WTC11 (cell line): ENCODE measurements around the gene CRIP2. TPM values are rescaled to one million over a fixed set of nuclear protein-coding genes. Genes with fewer than 3 reads are reported as not detected.

Experiments
- ATAC-seq: fragments of 200-7000 bp; cut with Tn5 transposase; 2 replicates; pipeline ENCODE4 v1.10.0; 2021; ENCODE audit warnings: mild to moderate bottlenecking, moderate library complexity
- CTCF ChIA-PET: fragments of 300-600 bp; sonication (Branson Sonifier 250); formaldehyde crosslinking; loops from one replicate; lab custom pipeline; 2021; ENCODE audit warnings: antibody characterized with exemption; lab: Charles Lee
- POLR2A ChIA-PET: fragments of 350-600 bp; sonication (Branson Sonifier 250); formaldehyde crosslinking; loops from one replicate; lab custom pipeline; 2021; ENCODE audit warnings: antibody characterized with exemption; lab: Charles Lee
- DNase-seq: peaks from one replicate; pipeline ENCODE4 v3.0.0; 2021; ENCODE audit warnings: low spot score
- H3K27ac Mint-ChIP-seq: 2 replicates; pipeline ENCODE4 v1.8.0; 2021; ENCODE audit warnings: mixed read lengths
- H3K27me3 Mint-ChIP-seq: 2 replicates; pipeline ENCODE4 v1.8.0; 2021; ENCODE audit warnings: low read depth, mild to moderate bottlenecking, moderate library complexity, mixed read lengths
- H3K36me3 Mint-ChIP-seq: 2 replicates; pipeline ENCODE4 v1.8.0; 2021; ENCODE audit warnings: mixed read lengths
- H3K4me1 Mint-ChIP-seq: 2 replicates; pipeline ENCODE4 v1.8.0; 2022; ENCODE audit warnings: mixed read lengths
- H3K4me3 Mint-ChIP-seq: 2 replicates; pipeline ENCODE4 v1.8.0; 2021; ENCODE audit warnings: mild to moderate bottlenecking, moderate library complexity, mixed read lengths
- H3K9me3 Mint-ChIP-seq: 2 replicates; pipeline ENCODE4 v1.8.0; 2021; ENCODE audit warnings: mixed read lengths
- EMX1 ChIP-seq: fragments of 250-450 bp; sonication (Bioruptor Pico); IDR thresholded peaks from 2 replicates; pipeline ENCODE4 v1.8.0; 2021; ENCODE audit warnings: mild to moderate bottlenecking
- ETV6 ChIP-seq: sonication (generic); formaldehyde crosslinking; IDR thresholded peaks from 2 replicates; pipeline ENCODE4 v1.8.1; 2022; ENCODE audit warnings: mild to moderate bottlenecking, missing genetic modification reagents
- FOXK1 ChIP-seq: sonication (generic); formaldehyde crosslinking; IDR thresholded peaks from 2 replicates; pipeline ENCODE4 v1.8.0; 2022; ENCODE audit warnings: mild to moderate bottlenecking, moderate library complexity, missing genetic modification reagents
- GTF2I ChIP-seq: fragments of 250-450 bp; sonication (Bioruptor Pico); conservative IDR thresholded peaks from 2 replicates; pipeline ENCODE4 v1.4.0; 2021; ENCODE audit warnings: mild to moderate bottlenecking
- HMGA2 ChIP-seq: fragments of 250-450 bp; sonication (Bioruptor Pico); IDR thresholded peaks from 2 replicates; pipeline ENCODE4 v1.4.0; 2021; ENCODE audit warnings: mild to moderate bottlenecking, moderate library complexity
- JUN ChIP-seq: sonication (generic); formaldehyde crosslinking; IDR thresholded peaks from 2 replicates; pipeline ENCODE4 v1.8.0; 2023; ENCODE audit warnings: mild to moderate bottlenecking, missing genetic modification reagents
- MYBL2 ChIP-seq: sonication (generic); formaldehyde crosslinking; IDR thresholded peaks from 2 replicates; pipeline ENCODE4 v1.8.1; 2023; ENCODE audit warnings: mild to moderate bottlenecking, moderate library complexity, missing genetic modification reagents
- NFYB ChIP-seq: sonication (generic); formaldehyde crosslinking; conservative IDR thresholded peaks from 2 replicates; pipeline ENCODE4 v1.8.0; 2022; ENCODE audit warnings: low read depth, missing genetic modification reagents
- NR3C1 ChIP-seq: sonication (generic); formaldehyde crosslinking; conservative IDR thresholded peaks from 2 replicates; pipeline ENCODE4 v1.8.1; 2023; ENCODE audit warnings: low read depth, mild to moderate bottlenecking, missing genetic modification reagents
- RORB ChIP-seq: fragments of 250-450 bp; sonication (Bioruptor Pico); IDR thresholded peaks from 2 replicates; pipeline ENCODE4 v1.9.0; 2021; ENCODE audit warnings: mild to moderate bottlenecking
- SMAD3 ChIP-seq: sonication (generic); formaldehyde crosslinking; IDR thresholded peaks from 2 replicates; pipeline ENCODE4 v1.8.0; 2022; ENCODE audit warnings: missing genetic modification reagents, mild to moderate bottlenecking, borderline replicate concordance
- SOX15 ChIP-seq: fragments of 250-450 bp; sonication (Bioruptor Pico); IDR thresholded peaks from 2 replicates; pipeline ENCODE4 v1.9.0; 2021; ENCODE audit warnings: mild to moderate bottlenecking
- TCF7 ChIP-seq: sonication (generic); formaldehyde crosslinking; IDR thresholded peaks from 2 replicates; pipeline ENCODE4 v1.8.0; 2022; ENCODE audit warnings: mild to moderate bottlenecking, low read depth, missing genetic modification reagents, moderate library complexity
- ZNF263 ChIP-seq: sonication (generic); formaldehyde crosslinking; IDR thresholded peaks from 2 replicates; pipeline ENCODE4 v1.8.1; 2022; ENCODE audit warnings: low read depth, mild to moderate bottlenecking, moderate library complexity, missing genetic modification reagents
- ZNF671 ChIP-seq: fragments of 250-450 bp; sonication (Bioruptor Pico); IDR thresholded peaks from 2 replicates; pipeline ENCODE4 v1.8.0; 2021; ENCODE audit warnings: mild to moderate bottlenecking
- total RNA-seq: library from RNA; stranded (reverse); gene quantifications from 3 replicates; pipeline ENCODE4 v1.2.3, GENCODE V29; 2021
- TF ChIP-seq, protein P1 (sequence below): sonication (generic); formaldehyde crosslinking; IDR thresholded peaks from 2 replicates; pipeline ENCODE4 v1.8.1; 2023; ENCODE audit warnings: mild to moderate bottlenecking, missing genetic modification reagents, borderline replicate concordance
- TF ChIP-seq, protein P2 (sequence below): sonication (generic); formaldehyde crosslinking; IDR thresholded peaks from 2 replicates; pipeline ENCODE4 v1.8.0; 2022; ENCODE audit warnings: mild to moderate bottlenecking, missing genetic modification reagents
- TF ChIP-seq, protein P3 (sequence below): sonication (generic); formaldehyde crosslinking; IDR thresholded peaks from 2 replicates; pipeline ENCODE4 v1.8.0; 2023; ENCODE audit warnings: mild to moderate bottlenecking, missing genetic modification reagents
- TF ChIP-seq, protein P4 (sequence below): sonication (generic); formaldehyde crosslinking; IDR thresholded peaks from 2 replicates; pipeline ENCODE4 v1.8.1; 2022; ENCODE audit warnings: low read depth, missing genetic modification reagents, borderline replicate concordance
- TF ChIP-seq, protein P5 (sequence below): sonication (generic); formaldehyde crosslinking; IDR thresholded peaks from 2 replicates; pipeline ENCODE4 v1.8.1; 2022; ENCODE audit warnings: missing genetic modification reagents, borderline replicate concordance

CRIP2 gene
- total RNA-seq, 1 experiment from 2014 or later = 5.4 TPM

DNA sequence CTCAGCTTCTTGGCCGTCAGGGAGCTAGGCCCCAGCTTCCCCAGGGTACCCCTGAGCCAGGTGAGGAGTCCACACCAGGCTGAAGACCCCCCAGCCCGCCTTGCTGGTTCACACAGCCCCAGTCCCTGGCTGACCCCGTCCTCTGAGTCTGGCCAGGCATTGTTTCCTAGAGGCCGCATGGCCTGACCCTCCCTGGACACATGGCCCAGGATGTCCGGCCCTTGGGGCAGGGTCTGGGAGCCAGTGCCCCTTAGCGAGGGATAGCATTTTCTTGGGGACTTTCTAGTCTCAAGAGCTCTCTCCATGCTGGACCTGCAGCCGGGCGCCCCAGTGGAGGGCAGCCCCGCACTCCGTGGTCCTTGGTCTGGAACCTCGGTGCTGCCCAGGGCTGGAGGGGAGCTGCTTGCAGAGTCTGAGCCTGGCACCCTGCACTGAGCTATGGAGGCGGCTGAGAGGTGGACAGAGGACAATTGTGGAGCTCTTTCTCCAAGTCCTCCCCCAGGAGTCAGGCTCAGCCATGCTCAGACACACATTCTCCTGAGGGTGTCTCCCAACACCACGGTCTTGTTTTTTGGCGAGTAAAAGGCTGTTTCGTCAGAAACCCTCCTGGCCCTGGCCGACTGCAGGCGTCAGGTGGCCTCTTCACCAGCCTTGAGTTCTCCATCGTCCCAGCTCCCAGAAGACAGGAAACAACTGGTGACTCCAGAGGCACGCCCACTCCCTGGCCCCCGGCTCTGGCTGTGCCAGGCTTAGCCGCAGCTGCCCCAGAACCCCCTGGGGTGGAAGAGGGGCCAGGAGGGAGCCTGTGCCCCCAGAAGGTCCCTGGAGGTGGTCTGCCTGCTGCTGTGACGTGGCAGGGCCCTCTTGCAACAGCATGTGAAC is 17.6 kb upstream of the CRIP2 start:
- Mint-ChIP-seq H3K4me3 (no peak overlapping the region), H3K27ac (no peak overlapping the region), H3K4me1 (no peaks in the 10 kb centered on the region), H3K9me3 (no peaks in the 10 kb centered on the region), H3K27me3 (no peaks in the 10 kb centered on the region), H3K36me3 (peaks cover 36% of the 10 kb centered on the region)
- CTCF ChIA-PET = interaction anchor here (2.2 kb wide), 1 partner anchor 24 kb away, joined by 10 read pairs; no protein-coding TSS in a partner anchor
- POLR2A ChIA-PET = no interaction called here
- TF ChIP-seq ZNF263 (CRISPR knock-in tag) (no peak), MYBL2 (CRISPR knock-in tag) (no peak), NFYB (CRISPR knock-in tag) (no peak), SMAD3 (CRISPR knock-in tag) (no peak)
- TF ChIP-seq, protein P1, sequence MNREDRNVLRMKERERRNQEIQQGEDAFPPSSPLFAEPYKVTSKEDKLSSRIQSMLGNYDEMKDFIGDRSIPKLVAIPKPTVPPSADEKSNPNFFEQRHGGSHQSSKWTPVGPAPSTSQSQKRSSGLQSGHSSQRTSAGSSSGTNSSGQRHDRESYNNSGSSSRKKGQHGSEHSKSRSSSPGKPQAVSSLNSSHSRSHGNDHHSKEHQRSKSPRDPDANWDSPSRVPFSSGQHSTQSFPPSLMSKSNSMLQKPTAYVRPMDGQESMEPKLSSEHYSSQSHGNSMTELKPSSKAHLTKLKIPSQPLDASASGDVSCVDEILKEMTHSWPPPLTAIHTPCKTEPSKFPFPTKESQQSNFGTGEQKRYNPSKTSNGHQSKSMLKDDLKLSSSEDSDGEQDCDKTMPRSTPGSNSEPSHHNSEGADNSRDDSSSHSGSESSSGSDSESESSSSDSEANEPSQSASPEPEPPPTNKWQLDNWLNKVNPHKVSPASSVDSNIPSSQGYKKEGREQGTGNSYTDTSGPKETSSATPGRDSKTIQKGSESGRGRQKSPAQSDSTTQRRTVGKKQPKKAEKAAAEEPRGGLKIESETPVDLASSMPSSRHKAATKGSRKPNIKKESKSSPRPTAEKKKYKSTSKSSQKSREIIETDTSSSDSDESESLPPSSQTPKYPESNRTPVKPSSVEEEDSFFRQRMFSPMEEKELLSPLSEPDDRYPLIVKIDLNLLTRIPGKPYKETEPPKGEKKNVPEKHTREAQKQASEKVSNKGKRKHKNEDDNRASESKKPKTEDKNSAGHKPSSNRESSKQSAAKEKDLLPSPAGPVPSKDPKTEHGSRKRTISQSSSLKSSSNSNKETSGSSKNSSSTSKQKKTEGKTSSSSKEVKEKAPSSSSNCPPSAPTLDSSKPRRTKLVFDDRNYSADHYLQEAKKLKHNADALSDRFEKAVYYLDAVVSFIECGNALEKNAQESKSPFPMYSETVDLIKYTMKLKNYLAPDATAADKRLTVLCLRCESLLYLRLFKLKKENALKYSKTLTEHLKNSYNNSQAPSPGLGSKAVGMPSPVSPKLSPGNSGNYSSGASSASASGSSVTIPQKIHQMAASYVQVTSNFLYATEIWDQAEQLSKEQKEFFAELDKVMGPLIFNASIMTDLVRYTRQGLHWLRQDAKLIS = no peak
- no peak for ATAC-seq
- DNase-seq = no peak

DNA sequence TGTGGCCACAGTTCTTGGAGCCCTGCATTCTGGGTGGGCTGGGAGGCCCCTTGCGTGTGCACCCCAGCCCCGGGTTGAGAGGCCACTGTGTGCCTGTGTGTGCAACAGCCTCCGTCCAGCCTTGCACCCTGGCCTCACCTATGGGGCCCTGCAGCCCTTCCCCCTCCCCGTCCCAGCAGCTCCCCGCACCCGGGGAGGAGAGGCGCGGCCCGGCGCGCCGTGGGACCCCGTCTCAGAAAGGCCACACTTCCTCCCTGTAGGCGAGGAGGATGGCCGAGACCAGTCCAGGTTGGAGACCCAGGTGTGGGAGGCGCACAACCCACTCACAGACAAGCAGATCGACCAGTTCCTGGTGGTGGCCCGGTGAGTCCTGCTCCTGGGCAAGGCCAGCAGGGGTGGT is 16.6 kb upstream of the CRIP2 start:
- Mint-ChIP-seq H3K36me3 (peaks cover 30% of the 10 kb centered on the region), H3K4me1 (no peaks in the 10 kb centered on the region), H3K27me3 (no peaks in the 10 kb centered on the region), H3K9me3 (no peaks in the 10 kb centered on the region), H3K4me3 (no peak overlapping the region), H3K27ac (no peak overlapping the region)
- CTCF ChIA-PET = interaction anchor here (2.2 kb wide), 1 partner anchor 23 kb away, joined by 10 read pairs; no protein-coding TSS in a partner anchor
- no peak for TF ChIP-seq RORB (CRISPR knock-in tag)
- TF ChIP-seq, protein P2, sequence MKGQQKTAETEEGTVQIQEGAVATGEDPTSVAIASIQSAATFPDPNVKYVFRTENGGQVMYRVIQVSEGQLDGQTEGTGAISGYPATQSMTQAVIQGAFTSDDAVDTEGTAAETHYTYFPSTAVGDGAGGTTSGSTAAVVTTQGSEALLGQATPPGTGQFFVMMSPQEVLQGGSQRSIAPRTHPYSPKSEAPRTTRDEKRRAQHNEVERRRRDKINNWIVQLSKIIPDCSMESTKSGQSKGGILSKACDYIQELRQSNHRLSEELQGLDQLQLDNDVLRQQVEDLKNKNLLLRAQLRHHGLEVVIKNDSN (CRISPR knock-in tag) = no peak
- TF ChIP-seq JUN (CRISPR knock-in tag) = no peak
- TF ChIP-seq EMX1 (CRISPR knock-in tag) = no peak
- TF ChIP-seq NFYB (CRISPR knock-in tag) = no peak
- TF ChIP-seq, protein P3, sequence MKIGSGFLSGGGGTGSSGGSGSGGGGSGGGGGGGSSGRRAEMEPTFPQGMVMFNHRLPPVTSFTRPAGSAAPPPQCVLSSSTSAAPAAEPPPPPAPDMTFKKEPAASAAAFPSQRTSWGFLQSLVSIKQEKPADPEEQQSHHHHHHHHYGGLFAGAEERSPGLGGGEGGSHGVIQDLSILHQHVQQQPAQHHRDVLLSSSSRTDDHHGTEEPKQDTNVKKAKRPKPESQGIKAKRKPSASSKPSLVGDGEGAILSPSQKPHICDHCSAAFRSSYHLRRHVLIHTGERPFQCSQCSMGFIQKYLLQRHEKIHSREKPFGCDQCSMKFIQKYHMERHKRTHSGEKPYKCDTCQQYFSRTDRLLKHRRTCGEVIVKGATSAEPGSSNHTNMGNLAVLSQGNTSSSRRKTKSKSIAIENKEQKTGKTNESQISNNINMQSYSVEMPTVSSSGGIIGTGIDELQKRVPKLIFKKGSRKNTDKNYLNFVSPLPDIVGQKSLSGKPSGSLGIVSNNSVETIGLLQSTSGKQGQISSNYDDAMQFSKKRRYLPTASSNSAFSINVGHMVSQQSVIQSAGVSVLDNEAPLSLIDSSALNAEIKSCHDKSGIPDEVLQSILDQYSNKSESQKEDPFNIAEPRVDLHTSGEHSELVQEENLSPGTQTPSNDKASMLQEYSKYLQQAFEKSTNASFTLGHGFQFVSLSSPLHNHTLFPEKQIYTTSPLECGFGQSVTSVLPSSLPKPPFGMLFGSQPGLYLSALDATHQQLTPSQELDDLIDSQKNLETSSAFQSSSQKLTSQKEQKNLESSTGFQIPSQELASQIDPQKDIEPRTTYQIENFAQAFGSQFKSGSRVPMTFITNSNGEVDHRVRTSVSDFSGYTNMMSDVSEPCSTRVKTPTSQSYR (CRISPR knock-in tag) = no peak
- POLR2A ChIA-PET = no interaction called here
- ATAC-seq = no peak
- DNase-seq = no peak

DNA sequence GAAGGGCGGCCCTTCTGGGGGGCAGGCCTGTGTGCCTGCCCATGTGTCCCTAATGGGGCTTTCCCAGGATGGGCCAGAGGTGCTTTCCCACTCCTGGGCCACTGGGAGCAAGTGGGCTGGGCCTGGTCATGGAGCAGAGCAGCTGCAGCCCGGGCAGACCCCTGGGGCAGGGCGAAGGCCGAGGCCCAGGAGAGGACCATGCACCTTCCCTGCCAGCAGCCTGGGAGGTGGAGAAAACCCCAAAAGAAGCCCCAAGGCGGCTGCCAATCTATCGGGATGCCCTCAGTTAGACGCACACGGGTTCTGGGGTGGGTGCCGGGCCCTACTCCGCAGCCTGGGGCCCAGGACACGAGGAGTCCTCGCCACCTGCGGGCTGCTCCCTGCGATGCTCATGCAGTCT is 16.1 kb upstream of the CRIP2 start:
- POLR2A ChIA-PET = no interaction called here
- Mint-ChIP-seq H3K4me3 (no peak overlapping the region), H3K9me3 (no peaks in the 10 kb centered on the region), H3K27ac (no peak overlapping the region), H3K36me3 (peaks cover 29% of the 10 kb centered on the region), H3K27me3 (no peaks in the 10 kb centered on the region), H3K4me1 (no peaks in the 10 kb centered on the region)
- DNase-seq (no peak), ATAC-seq (no peak)
- CTCF ChIA-PET = interaction anchor here (2.2 kb wide), 1 partner anchor 22 kb away, joined by 10 read pairs; no protein-coding TSS in a partner anchor
- no peak for TF ChIP-seq TCF7
- TF ChIP-seq SOX15 = no peak
- no peak for TF ChIP-seq MYBL2 (CRISPR knock-in tag)
- TF ChIP-seq, protein P4, sequence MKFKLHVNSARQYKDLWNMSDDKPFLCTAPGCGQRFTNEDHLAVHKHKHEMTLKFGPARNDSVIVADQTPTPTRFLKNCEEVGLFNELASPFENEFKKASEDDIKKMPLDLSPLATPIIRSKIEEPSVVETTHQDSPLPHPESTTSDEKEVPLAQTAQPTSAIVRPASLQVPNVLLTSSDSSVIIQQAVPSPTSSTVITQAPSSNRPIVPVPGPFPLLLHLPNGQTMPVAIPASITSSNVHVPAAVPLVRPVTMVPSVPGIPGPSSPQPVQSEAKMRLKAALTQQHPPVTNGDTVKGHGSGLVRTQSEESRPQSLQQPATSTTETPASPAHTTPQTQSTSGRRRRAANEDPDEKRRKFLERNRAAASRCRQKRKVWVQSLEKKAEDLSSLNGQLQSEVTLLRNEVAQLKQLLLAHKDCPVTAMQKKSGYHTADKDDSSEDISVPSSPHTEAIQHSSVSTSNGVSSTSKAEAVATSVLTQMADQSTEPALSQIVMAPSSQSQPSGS = no peak
- no peak for TF ChIP-seq NFYB (CRISPR knock-in tag)
- TF ChIP-seq NR3C1 (CRISPR knock-in tag) = no peak
- TF ChIP-seq FOXK1 (CRISPR knock-in tag) = no peak
- TF ChIP-seq ZNF671 (CRISPR knock-in tag) = no peak
- TF ChIP-seq, protein P5, sequence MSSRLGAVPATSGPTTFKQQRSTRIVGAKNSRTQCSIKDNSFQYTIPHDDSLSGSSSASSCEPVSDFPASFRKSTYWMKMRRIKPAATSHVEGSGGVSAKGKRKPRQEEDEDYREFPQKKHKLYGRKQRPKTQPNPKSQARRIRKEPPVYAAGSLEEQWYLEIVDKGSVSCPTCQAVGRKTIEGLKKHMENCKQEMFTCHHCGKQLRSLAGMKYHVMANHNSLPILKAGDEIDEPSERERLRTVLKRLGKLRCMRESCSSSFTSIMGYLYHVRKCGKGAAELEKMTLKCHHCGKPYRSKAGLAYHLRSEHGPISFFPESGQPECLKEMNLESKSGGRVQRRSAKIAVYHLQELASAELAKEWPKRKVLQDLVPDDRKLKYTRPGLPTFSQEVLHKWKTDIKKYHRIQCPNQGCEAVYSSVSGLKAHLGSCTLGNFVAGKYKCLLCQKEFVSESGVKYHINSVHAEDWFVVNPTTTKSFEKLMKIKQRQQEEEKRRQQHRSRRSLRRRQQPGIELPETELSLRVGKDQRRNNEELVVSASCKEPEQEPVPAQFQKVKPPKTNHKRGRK = no peak
- no peak for TF ChIP-seq ETV6 (CRISPR knock-in tag)
- no peak for TF ChIP-seq HMGA2
- TF ChIP-seq GTF2I (CRISPR knock-in tag) = no peak
